Femur (tissue), 1 donor: Measurements from ENCODE around the gene KRT35.

Source experiments
- DNase-seq: peaks from one replicate; pipeline ENCODE4 v3.0.0-alpha.2; 2017

KRT35 gene

DNA sequence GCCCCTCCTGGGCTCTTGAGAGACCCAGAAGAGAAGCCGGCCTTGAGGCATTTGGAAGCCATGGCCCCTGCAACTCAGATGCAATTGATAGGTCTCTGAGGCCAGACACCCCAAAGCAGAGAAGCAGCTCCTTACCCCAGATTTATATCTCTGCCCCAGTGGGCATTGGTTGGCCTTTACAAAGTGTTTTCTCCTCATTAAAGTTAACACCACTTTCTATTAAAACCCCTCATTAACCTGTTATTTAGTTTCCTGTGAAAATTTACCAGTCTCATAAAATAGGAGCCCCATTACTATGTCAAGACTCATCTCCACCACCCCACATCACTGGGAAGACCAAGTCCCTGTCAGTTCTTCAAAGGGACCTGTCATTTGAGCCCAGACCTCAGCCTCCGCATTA is at the start of gene KRT35:
Gene KRT35 (minus strand): TSS at position 116 of the 400 bp plus-strand sequence. CDS start 54 bp downstream, at position 62.
- DNase-seq: no peak

DNA sequence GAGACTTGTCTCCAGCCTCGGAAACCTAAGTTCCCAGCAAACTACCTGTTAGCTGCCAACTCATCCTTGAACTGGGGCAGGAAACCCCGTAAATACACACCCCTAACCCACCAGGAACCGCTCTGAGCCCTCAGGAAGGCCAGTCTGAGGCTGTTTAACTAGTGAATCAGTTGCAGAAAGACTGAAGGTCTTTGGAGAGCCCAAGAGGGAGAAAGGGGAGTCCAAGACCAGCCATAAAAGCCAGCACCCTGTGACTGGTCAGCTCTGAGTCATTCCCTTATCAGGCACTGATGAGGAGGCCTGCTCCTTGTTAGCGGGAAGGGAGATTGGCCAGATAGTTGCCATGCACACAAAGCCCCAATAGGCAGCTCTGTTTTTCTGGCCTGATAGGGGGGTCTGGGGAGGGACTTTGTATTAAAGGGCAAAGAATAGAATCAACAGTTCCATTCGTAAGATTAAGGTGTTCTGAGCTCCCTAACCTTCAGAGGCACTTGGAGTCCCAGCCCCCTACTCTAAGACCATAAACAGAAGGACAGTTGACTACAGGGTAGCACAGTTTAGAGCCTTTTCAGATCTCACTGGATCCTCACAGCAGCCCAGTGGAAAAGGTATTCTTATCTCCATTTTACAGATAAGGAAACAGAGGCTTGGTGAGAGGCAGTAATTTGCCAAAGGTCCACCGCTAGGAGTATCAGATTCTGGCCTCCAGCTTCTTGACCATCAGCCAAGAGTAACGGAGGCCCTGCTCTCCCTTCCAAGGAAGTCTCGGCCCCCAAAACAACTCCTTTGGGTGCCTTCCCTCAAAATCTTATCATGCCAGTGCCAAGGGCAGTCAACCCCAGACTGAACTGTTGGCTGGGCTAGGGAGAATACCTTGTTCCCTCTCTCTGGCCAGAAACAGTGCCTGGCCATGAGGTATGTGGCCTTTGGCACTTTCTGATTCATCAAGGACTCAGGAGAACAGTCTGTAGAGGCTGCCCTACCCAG is 49.4 kb upstream of the KRT35 start:
- no peak for DNase-seq

DNA sequence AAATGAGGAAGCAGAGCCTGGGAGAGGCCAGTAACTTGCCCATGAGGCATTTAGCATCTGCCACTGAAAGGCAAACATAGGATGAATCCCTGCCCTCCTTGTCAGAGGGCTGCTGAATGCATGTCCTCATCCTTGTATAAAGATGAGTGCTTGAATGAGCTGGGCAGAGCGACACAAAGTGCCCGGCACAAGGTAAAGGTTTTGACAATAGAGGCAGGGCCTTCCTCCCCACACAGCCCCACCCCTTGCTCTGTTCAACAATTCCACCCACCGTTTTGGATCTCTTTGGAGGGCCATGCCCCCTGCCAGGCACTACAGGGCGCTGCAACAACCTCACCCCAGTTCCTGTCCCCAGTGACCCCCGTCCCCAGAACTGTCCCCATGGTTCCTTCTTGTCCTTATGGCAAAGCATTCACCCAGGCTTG is 48.6 kb upstream of the KRT35 start:
- DNase-seq: no peak

DNA sequence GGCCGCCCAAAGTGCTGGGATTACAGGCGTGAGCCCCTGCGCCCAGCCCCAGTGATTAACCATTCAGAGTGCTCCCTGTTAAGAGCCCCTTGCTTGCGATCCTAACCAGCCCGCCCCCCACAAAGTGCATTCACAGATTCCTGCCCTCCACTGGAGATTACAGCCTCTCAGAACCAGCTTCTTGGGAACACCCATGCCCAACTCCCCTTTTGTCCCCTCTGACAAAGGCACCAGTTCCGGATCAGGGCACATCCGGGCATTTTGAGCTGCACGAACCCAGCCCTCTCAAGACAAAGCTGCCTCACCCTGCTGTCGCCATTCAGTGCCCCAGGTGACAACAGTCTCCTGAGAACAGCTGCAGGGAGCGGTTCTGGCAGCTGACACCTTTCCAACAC is 48.0 kb upstream of the KRT35 start:
- DNase-seq: no peak

DNA sequence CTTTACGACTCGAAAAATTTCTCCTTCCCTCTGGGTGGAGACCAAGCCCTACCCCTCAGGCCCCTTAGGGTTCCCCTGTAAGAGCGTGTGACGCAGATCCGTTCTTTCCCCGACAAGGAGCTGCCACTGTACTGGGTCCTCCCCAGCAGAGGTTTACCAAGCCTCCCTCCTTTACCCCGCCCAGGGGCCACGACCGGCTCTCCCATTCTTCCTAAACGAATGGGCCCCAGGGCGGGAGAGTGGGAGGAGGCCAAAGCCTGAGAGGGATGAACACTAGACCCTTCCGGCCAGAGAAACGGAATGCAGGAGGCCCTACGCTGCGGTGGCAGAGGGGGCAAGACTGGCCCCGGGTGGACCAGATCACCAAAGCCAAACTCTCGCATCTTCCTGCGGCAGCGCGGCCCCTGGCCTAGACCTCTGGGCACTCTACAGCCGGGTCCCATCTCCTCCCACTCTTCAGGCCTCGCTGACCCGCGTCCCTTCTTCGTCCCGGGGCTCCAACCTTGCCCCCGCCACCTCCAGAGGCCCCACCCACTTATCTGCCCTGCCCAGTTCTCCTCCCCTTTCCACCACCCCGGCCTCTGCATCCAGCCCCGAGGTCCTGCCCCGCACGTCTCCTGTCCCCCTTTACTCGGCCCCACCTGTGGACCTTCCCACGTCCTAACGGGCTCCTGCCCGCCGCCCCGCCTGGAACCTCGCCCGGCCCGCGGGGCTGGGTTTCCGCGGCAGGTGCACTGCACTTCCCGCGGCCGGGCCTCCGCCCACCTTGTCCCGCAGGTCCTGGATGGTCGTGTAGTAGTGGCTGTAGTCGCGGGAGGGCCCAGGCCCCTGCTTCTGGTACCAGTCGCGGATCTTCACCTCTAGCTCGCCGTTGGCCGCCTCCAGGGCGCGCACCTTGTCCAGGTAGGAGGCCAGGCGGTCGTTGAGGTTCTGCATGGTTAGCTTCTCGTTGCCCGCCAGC is 46.4 kb upstream of the KRT35 start:
- DNase-seq: no peak

DNA sequence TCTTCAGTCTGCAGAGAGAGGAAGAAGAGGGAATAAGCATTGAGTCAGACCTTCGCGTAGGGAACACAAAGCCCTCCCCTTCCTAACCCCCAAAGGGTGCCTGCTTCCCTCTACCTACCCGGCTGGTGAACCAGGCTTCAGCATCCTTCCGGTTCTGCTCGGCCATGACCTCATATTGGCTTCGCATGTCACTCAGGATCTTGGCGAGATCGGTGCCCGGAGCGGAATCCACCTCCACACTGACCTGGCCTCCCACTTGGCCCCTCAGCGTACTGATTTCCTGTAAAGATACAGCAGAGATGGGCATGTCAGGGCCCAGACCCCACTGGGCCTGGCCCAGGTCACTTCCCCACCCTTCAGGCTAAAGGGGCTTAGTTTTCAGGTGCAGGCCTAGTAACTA is 43.3 kb upstream of the KRT35 start:
- no peak for DNase-seq

DNA sequence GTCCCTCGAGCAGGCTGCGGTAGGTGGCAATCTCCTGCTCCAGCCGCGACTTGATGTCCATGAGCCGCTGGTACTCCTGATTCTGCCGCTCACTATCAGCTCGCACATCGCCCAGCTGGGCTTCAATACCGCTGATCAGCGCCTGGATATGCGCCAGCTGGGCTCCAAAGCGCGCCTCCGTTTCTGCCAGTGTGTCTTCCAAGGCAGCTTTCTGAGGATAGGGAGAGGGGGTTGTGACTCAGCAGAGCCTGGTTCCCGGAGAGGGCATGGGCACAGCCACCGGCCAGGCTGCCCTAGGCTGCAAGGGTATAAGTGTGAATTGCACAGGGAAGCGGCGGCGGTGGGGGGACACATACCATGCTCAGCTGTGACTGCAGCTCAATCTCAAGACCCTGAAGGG is 42.8 kb upstream of the KRT35 start:
- no peak for DNase-seq

DNA sequence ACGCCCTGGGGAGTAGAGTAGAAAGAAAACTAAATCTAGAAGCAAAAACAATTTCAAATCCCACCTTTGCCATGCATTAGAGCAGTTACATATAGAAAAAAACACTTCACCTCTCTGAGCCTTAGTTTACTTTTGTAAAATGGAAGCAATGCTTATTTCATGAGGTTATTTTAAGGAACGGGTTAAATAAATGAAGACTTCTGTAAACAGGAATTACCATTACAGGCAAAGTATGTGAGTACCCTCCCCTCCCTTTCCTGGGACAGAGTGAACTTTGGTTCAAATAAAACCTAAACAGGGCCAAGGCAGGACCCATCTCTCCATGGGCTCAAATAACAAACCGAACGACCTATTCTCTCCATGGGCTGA is 42.3 kb upstream of the KRT35 start:
- DNase-seq: no peak

DNA sequence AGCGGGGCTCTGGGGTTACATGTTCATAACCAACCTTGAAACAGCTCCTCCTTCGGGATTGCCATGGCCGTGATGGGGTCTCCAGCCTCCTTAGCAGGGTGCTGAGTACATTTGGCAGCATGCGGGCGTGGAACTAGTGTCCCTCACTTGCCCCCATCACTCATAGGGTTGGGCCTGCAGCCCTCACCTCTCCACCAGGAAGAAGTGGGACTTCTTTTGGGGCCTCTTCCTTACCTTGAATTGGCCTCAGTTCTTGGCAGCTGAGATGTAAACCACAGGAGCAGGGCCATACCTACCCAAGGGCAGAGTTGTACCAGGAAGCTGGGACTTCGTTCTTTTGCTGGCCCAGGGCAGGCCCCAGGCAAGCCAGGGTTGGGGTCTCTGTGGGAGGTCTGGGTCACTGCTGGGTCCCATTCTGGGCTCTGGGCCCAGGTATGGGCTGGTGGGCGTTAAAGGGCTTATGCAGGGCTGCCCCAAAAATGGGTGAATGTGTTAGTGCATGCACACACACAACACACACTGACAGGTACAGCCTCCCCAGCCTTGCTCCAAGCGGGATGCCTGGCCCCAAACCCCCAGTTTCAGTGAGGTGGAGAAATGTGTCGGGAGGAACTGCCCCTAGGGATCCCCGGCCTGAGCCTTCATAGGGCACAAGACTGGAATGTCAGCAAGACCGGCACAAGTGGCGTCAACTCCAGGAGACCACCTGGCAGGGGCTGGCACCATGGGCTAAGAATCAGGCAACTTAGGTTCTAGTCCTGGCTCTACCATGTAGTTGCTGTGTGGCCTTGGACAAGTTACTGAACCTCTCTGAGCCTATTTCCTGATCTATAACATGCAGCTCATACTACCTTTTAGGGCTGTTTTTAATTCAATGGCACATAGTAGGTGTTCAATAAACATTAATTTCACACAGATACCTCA is 41.6 kb upstream of the KRT35 start:
- no peak for DNase-seq

DNA sequence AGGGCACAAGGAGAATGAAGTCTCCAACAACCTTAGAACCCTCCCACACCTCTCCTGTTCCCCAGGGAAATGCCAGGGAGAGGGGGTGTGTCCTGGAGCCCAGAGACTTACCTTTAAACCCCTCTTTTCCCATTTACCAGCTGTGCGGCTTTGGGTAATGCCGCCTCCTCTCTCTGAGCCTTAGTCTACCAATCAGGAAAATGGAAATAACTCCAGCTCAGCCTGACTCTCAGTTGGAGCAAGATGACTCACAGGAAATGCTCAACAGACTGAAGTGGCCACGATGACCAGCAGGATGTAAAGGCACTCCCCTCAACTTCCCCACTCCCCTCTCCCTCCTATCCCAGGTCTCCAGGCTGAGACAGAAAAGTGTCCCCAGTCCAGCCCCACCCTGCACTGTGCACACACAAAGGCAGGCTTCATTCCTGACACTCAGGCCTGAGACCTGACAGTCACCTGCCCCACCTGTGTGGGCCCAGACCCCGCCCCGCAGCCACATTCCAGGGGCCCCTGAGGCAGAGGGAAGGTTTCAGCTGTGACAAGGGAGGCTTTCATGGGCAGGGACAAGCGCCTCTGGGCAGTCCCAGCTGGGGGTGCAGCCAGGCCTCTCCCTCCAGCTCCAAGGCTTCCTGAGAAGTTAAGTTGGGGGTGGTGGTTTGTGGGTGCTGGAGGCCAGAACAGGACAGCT is 40.8 kb upstream of the KRT35 start:
- DNase-seq: no peak

DNA sequence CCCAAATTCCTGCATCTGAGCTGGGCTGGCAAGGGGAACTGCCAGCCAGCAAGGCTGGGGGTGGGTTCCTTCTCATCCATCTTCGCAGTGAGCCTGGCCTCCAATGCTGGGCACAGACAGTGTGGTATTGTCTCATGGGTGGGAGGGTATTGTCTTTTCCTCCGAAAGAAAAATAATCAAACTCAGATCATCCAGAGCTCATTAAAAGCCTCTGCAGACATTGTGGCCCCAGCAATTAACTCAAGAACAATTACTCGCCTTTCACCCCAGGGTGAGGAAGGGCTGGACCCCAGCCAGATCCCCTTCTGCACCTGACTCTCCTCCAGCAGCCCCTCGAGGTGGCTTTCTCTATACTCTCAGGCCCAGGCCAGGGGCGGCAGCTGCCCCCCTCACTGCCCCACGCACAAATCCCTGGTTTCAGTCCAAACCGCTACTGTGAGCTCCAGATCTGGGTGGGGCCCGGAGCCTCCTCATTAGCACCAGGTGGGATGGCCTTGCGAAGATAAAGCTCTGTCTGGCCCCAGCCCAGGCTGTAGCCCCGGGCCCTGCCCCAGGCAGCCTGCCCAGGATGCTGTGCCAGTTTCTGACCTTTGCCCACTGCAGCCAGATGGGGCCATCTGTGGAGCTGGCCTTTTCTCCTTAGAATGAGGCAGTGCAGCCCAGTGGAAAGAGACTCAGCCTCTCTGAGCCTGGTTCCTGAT is 40.0 kb upstream of the KRT35 start:
- DNase-seq: no peak

DNA sequence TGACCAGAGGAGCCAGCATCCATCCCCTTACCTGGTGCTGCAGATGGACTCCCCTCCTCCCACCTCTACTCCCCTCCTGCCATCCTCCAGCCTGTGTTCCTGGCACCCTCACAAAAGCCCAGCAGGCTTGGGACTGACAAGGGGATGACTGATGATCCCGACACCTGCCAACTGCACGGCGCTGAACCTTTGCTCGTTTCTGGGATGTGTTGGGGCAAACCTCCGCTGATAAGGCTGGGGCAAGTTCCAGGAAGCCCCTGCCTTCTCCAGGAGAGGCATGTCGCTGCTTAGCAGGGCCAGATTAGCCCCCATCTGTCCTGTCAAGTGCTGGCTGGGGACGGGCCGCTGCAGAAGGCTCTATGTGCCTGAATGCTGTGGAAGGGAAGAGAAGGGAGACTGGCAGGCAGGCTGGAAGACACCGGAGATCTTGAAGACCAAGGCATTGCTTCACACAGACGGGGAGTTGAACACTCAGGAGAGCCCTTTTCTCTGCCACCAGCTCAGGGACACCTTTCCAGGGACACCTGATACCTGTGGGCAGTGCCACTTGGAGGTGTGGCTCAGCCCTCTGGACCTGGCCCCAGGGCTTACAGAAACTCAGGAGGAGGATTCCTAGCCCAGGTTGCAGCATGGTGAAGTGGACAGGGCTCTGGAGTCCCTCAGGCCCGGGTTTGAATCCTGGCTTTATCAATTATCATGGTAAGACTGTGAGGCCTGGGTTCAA is 38.7 kb upstream of the KRT35 start:
- DNase-seq: no peak

DNA sequence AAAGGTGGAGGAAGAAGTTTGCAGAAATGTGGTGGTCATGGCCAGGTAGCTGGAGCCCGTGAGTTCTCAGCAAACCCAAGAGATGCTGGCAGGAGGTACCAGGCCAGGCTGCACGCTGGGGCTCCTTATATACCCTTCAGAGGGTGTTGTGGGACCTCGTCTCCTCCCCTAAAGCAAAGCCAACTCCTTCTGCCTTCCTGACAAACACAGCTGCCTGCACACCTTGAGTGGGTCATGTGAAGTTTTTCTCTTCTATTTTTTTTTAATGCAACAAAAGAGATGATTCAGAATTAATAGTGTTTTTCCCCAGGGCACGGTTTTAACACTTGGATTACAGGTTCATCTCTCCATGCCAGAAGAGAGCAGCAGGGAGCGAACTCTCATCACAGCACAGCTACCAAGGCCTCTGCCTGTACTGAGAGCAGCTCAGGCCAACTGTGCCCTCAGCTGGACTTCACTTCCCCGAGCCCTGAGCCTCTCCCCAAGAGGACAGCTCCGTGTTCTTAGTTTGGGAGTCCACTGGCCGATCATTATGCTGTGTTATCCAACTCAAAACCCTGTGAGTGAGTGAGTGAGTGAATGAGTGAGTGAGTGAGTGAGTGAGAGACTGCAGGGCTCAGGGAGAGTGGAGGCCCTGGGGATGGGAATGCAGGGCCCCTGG is 38.0 kb upstream of the KRT35 start, which contains the start of gene KRT15:
Gene KRT15 (minus strand): TSS at position 102 of the 661 bp plus-strand sequence. CDS start 63 bp downstream, at position 39.
- no peak for DNase-seq

DNA sequence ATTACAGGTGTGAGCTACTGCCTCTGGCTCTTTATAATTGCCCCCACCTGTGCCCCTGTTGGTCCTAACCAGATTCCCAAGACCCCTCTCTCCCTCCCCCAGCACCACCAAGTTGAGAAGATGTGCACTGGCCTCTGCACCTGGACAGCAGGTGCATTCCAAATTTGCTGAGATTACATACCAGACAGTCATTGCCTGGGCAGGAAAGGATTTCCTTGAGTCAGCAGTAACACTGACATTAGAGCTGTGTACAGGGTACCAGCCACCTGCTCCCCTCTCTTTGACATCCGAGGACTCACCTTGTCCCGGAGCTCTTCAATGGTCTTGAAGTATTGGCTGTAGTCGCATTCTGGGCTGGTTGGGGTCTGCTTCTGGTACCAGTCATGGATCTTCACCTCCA is 37.1 kb upstream of the KRT35 start:
- DNase-seq: no peak

DNA sequence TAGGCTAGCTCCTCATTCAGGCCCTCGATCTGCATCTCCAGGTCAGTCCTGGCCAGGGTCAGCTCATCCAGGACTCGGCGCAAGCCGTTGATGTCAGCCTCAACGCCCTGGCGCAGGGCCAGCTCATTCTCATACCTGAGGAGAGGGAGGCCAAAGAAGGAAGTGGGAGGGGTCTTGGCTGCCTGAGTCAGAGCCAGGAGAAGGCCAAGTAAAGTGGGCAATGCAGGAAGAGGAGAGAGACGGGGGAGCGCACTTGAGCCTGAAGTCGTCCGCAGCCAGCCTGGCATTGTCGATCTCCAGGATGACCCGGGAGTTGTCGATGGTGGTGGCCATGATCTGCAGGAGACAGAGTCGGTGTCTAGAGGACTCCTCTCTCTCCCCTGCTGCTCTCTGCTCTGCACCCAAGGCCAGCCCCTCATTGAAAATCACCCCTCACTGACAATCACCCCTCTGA is 35.9 kb upstream of the KRT35 start:
- DNase-seq: no peak

DNA sequence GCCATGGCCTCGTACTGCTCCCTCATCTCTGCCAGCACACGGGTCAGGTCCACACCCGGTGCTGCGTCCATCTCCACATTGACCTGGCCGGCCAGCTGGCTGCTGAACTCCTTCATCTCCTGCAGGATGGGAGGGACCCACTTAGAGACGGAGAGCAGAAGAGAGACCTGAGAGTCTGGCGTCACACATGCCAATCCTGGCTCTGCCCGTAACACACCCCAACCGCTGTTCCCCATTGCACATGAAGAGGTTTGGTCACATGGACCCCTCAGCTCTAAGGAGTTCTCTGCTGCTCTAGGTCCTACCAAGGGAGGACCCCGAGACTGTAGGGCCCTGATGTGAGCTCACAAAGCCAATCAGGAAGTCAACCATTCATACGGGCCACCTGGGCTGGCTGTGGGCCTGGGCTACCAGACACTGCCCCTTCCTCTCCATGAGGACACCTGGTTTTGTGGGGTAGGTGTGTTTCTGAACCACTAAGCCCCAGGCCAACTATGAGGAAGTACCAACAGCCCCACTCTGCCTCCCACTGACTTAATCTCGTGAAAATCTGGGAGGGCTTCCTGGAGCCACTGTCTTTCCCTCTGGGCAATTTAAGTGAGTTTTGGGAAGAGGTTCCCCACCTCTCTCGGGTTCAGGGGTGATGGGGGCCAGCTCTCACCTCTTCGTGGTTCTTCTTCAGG is 35.3 kb upstream of the KRT35 start:
- DNase-seq: no peak

DNA sequence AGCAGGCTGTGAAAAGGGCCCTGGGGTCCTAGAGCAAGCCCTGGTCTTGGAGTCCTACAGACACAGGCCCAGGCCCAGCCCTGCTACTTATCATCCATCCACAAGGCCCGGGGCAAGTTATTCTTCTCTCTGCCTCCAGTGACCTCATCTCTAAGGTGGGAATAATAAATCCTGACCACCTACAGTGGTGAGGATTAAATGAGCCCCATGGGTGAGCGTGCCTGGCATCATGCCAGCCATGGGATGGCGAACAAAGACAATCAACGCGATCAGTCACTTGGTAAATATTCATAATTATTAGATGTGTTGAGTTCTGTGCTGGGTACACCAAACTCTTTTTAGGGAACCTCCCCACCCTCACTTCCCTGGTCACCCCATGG is 32.2 kb upstream of the KRT35 start:
- DNase-seq: no peak

DNA sequence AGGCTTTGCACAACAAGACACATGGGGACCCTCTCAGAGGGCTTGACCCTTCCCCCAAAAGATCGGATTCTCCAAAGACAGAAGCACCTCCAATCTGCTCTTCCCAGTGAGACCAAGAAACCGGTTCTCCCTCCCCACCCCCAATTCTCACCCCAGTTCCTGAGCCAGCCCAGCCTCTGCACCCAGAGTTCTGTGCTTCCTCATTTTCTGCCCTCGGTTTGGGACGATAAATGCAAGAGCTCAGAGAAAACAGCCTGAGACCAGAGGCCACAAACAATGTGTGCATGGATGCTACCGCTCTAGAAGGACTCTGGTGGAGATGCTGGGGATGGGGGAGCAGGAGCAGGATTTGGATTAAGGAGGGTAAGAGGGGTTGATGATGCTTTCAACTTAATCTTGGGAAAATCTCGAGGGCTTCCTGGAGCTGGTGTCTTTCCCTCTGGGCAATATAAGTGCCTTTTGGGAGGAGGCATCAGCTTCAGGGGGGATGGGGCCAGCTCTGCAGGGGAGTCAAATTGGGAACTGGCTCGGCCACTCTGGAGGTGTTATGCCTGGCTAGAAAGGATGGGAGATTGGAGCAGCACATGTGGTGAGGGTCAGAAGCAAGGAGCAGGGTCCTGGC is 31.7 kb upstream of the KRT35 start:
- no peak for DNase-seq

DNA sequence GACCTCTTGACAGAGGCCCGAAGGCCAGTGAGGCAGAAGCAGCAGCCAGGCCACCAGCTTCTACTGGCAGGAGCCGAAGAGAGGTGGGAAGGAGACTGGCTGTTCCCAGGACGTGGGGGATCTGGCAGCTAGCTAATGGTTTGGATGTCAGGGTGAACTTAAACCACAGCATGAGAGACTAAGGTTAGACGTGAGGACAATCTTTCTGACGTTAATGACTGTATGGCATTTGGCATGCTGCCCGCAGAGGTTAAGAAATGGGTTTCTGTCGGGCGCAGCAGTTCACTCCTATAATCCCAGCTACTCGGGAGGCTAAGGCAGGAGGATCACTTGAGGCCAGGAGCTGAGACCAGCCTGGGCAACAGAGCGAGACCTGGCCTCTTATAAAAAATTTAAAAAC is 30.8 kb upstream of the KRT35 start:
- no peak for DNase-seq
